HG03521 (cell line): Measurements from ENCODE around the gene ADAMTS2.
"Not testable (repeated sequence)": the region's sequence is repeated elsewhere in the genome, so short reads cannot be mapped to it uniquely, and the experiment has no call there.

Experiments
- ATAC-seq: cut with Tn5 transposase; IDR thresholded peaks from one replicate; pipeline ENCODE4 v1.9.1; 2021; ENCODE audit warnings: mild to moderate bottlenecking, moderate library complexity; ENCODE audit not compliant: unreplicated experiment

Gene ADAMTS2

GRCh38 chr5:179327021-179327735 lies 18.1 kb downstream of the ADAMTS2 start:
- ATAC-seq, result no peak

GRCh38 chr5:179326122-179326927 lies 18.9 kb downstream of the ADAMTS2 start:
- ATAC-seq, result no peak

GRCh38 chr5:179325296-179326031 lies 19.8 kb downstream of the ADAMTS2 start:
- no peak for ATAC-seq

GRCh38 chr5:179324760-179325295 lies 20.4 kb downstream of the ADAMTS2 start:
- no peak for ATAC-seq

- ATAC-seq, result not testable (repeated sequence)
Observed at GRCh38 chr5:179324316-179324715, 20.9 kb downstream of the ADAMTS2 start.

- no peak for ATAC-seq
Observed at GRCh38 chr5:179323026-179323870, 22.0 kb downstream of the ADAMTS2 start.

- ATAC-seq, result no peak
Observed at GRCh38 chr5:179322071-179323025, 22.9 kb downstream of the ADAMTS2 start.

GRCh38 chr5:179321206-179321987 lies 23.9 kb downstream of the ADAMTS2 start:
- no peak for ATAC-seq

- ATAC-seq, result no peak
Observed at GRCh38 chr5:179319741-179320281, 25.4 kb downstream of the ADAMTS2 start.

GRCh38 chr5:179319123-179319522 lies 26.1 kb downstream of the ADAMTS2 start:
- ATAC-seq, result no peak

GRCh38 chr5:179318221-179318955 lies 26.9 kb downstream of the ADAMTS2 start:
- no peak for ATAC-seq

GRCh38 chr5:179317411-179318220 lies 27.6 kb downstream of the ADAMTS2 start:
- no peak for ATAC-seq

GRCh38 chr5:179316982-179317381 lies 28.3 kb downstream of the ADAMTS2 start:
- no peak for ATAC-seq

- no peak for ATAC-seq
Observed at GRCh38 chr5:179316111-179316551, 29.1 kb downstream of the ADAMTS2 start.

- ATAC-seq, result no peak
Observed at GRCh38 chr5:179315356-179315890, 29.8 kb downstream of the ADAMTS2 start.

GRCh38 chr5:179314606-179315355 lies 30.5 kb downstream of the ADAMTS2 start:
- ATAC-seq, result no peak
